Keratinocyte (primary cell): ENCODE data around the gene CPAMD8. TPM values are rescaled to one million over a fixed set of nuclear protein-coding genes. Genes with fewer than 3 reads are reported as not detected.
"Not testable (repeated sequence)": the region's sequence is repeated elsewhere in the genome, so short reads cannot be mapped to it uniquely, and the experiment has no call there.

ENCODE experiments used
- DNase-seq: peaks from one replicate; pipeline ENCODE4 v3.0.0-alpha.2; 2011; ENCODE audit warnings: low read depth, missing footprints, low spot score
- FAIRE-seq: peaks from 2 replicates; lab custom pipeline; 2011; peaks lifted over from hg19 to GRCh38; lab: Jason Lieb, UNC
- H2AFZ ChIP-seq: 2 replicates; pipeline ENCODE4 v1.6.0; 2012; ENCODE audit warnings: low read length, control low read depth, inconsistent platforms; ENCODE audit not compliant: control insufficient read depth
- H3K27ac ChIP-seq: 2 replicates; pipeline ENCODE4 v1.5.1; 2011; ENCODE audit warnings: low read length; ENCODE audit not compliant: control insufficient read depth, insufficient read depth
- H3K27me3 ChIP-seq: 3 replicates; pipeline ENCODE4 v1.6.0; 2011; ENCODE audit warnings: low read length; ENCODE audit not compliant: control insufficient read depth, insufficient read depth; ENCODE audit errors: extremely low read depth
- H3K36me3 ChIP-seq, 2 experiments: 2 replicates in 1 of 2; 3 replicates in 1 of 2; pipeline ENCODE4 v1.5.1; 2011; ENCODE audit warnings: low read length in 2 of 2, mild to moderate bottlenecking in 1 of 2; ENCODE audit not compliant: control insufficient read depth in 2 of 2, insufficient read depth in 2 of 2; ENCODE audit errors: extremely low read depth in 1 of 2
- H3K4me1 ChIP-seq: 3 replicates; pipeline ENCODE4 v1.5.1; 2011; ENCODE audit warnings: low read length; ENCODE audit not compliant: control insufficient read depth, insufficient read depth; ENCODE audit errors: extremely low read depth
- H3K4me2 ChIP-seq: 3 replicates; pipeline ENCODE4 v1.6.0; 2011; ENCODE audit warnings: low read depth, low read length; ENCODE audit not compliant: control insufficient read depth, insufficient read depth; ENCODE audit errors: extremely low read depth
- H3K4me3 ChIP-seq, 3 experiments: fragments of 200-600 bp in 1 of 3; sonication (generic) in 1 of 3; 2 replicates in 2 of 3; 3 replicates in 1 of 3; pipeline ENCODE4 v1.5.1; 2011 to 2016; ENCODE audit warnings: low read length in 3 of 3, mild to moderate bottlenecking in 3 of 3, control low read depth in 2 of 3, inconsistent platforms in 1 of 3, low read depth in 1 of 3, mixed read lengths in 1 of 3, mixed run types in 1 of 3, moderate library complexity in 1 of 3; ENCODE audit not compliant: control insufficient read depth in 2 of 3, insufficient read depth in 2 of 3; ENCODE audit errors: extremely low read depth in 1 of 3
- H3K79me2 ChIP-seq: 2 replicates; pipeline ENCODE4 v1.6.0; 2012; ENCODE audit warnings: low read length; ENCODE audit not compliant: control insufficient read depth, insufficient read depth
- H3K9ac ChIP-seq: 3 replicates; pipeline ENCODE4 v1.6.0; 2011; ENCODE audit warnings: low read length; ENCODE audit not compliant: control insufficient read depth, insufficient read depth; ENCODE audit errors: extremely low read depth
- H3K9me1 ChIP-seq: 3 replicates; pipeline ENCODE4 v1.6.0; 2011; ENCODE audit warnings: low read length; ENCODE audit not compliant: control insufficient read depth, insufficient read depth; ENCODE audit errors: extremely low read depth
- H3K9me3 ChIP-seq: 2 replicates; pipeline ENCODE4 v1.5.1; 2012; ENCODE audit warnings: low read depth, low read length; ENCODE audit not compliant: control insufficient read depth
- H4K20me1 ChIP-seq: 3 replicates; pipeline ENCODE4 v1.6.0; 2011; ENCODE audit warnings: low read length; ENCODE audit not compliant: control insufficient read depth, insufficient read depth; ENCODE audit errors: extremely low read depth
- EZH2 ChIP-seq: IDR thresholded peaks from one replicate; pipeline ENCODE4 v1.6.1; 2012; ENCODE audit warnings: inconsistent platforms, mild to moderate bottlenecking, low read length, moderate library complexity
- dilution Hi-C: fragments of 300-500 bp; cut with MboI; formaldehyde crosslinking; loops from one replicate; pipeline ENCODE4 v1.7.0; 2020; ENCODE audit warnings: low sequenced_read_pairs; ENCODE audit not compliant: extremely low pct_ligation_motif_present
- polyA plus RNA-seq, 5 experiments: library from polyadenylated mRNA; depleted of rRNA in 3 of 5; stranded (reverse) in 3 of 5; stranded (forward) in 1 of 5; unstranded in 1 of 5; fragments of >200 nt; gene quantifications; 1 replicate in 1 of 5; 2 replicates in 3 of 5; 3 replicates in 1 of 5; pipeline versions ENCODE4 v1.2.1 to v1.2.3, GENCODE V29; 2011 to 2012; ENCODE audit warnings: missing spikeins in 2 of 5, low read depth in 1 of 5, low replicate concordance in 1 of 5
- TF ChIP-seq, protein P1 (sequence below), 3 experiments: IDR thresholded peaks in 1 of 3; conservative IDR thresholded peaks in 1 of 3; optimal IDR thresholded peaks in 1 of 3; 2 replicates in 2 of 3; 3 replicates in 1 of 3; pipeline versions ENCODE3 to v1.5.1; 2011; ENCODE audit warnings: low read length in 3 of 3, mild to moderate bottlenecking in 3 of 3, moderate library complexity in 2 of 3, control low read depth in 1 of 3, inconsistent platforms in 1 of 3; ENCODE audit not compliant: insufficient read depth in 2 of 3; ENCODE audit errors: extremely low read depth in 1 of 3

CPAMD8 gene
- polyA plus RNA-seq, 1 donor (not counting 4 experiments of a cell fraction or from before 2014, with no cell fraction given), result 0.38 TPM

DNA sequence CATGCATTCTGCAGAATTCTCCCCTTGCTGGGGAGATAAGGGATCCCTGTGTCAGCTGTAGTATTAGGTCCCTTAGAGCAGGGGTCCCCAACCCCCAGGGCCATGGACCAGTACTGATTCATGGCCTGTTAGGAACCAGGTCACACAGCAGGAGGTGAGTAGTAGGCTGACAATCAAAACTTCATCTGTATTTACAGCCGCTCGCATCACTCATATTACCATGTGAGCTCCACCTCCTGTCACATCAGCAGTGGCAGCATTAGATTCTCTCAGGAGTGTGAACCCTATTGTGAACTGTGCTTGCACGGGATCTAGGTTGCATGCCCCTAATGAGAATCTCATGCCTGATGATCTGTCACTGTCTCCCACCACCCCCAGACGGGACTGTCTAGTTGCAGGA, 37.9 kb downstream of the CPAMD8 start:
- no peaks in the 10 kb centered on the region for H3K9me3 ChIP-seq
- H3K4me1 ChIP-seq, result no peaks in the 10 kb centered on the region
- H3K27me3 ChIP-seq, result no peaks in the 10 kb centered on the region
- H4K20me1 ChIP-seq, result no peaks in the 10 kb centered on the region
- no peak overlapping the region for H3K9ac ChIP-seq
- H3K4me2 ChIP-seq, result no peak overlapping the region
- dilution Hi-C loops, result no loop called here
- no peak overlapping the region for H3K4me3 ChIP-seq
- H3K79me2 ChIP-seq, result no peaks in the 10 kb centered on the region
- TF ChIP-seq, protein P1, sequence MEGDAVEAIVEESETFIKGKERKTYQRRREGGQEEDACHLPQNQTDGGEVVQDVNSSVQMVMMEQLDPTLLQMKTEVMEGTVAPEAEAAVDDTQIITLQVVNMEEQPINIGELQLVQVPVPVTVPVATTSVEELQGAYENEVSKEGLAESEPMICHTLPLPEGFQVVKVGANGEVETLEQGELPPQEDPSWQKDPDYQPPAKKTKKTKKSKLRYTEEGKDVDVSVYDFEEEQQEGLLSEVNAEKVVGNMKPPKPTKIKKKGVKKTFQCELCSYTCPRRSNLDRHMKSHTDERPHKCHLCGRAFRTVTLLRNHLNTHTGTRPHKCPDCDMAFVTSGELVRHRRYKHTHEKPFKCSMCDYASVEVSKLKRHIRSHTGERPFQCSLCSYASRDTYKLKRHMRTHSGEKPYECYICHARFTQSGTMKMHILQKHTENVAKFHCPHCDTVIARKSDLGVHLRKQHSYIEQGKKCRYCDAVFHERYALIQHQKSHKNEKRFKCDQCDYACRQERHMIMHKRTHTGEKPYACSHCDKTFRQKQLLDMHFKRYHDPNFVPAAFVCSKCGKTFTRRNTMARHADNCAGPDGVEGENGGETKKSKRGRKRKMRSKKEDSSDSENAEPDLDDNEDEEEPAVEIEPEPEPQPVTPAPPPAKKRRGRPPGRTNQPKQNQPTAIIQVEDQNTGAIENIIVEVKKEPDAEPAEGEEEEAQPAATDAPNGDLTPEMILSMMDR (optimal IDR thresholded peaks at IDR 0.05 in 1 of 3, IDR thresholded peaks at IDR 0.05 in 1 of 3, conservative IDR thresholded peaks at IDR 0.05 in 1 of 3; ENCODE audit: extremely low read depth in 1 of 3, insufficient read depth in 2 of 3, low read length in 3 of 3), result no peak
- TF ChIP-seq EZH2, result no peak
- FAIRE-seq (no peak), DNase-seq (no peak)
- no peaks in the 10 kb centered on the region for H3K36me3 ChIP-seq
- no peak overlapping the region for H2AFZ ChIP-seq
- H3K27ac ChIP-seq, result no peak overlapping the region
- H3K9me1 ChIP-seq, result no peaks in the 10 kb centered on the region

DNA sequence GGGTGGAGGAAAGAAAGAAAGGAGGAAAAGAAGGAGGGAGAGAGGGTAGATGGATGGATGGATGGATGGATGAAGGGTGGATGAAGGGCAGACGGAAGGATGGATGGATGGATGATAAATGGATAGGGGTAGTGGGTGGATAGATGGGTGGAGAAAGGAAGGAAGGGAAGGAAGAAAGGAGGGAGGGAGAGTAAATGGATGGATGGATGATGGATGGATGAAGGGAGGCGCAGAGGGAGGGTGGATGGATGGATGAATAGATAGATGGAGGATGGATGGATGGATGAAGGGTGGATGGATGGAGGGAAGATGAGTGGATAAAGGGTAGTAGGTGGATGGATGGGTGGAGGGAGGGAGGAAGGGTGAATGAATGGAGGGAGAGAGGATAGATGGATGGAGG, 41.2 kb downstream of the CPAMD8 start:
- no peak overlapping the region for H3K4me2 ChIP-seq
- no peaks in the 10 kb centered on the region for H3K9me3 ChIP-seq
- no peaks in the 10 kb centered on the region for H3K4me1 ChIP-seq
- dilution Hi-C loops, result no loop called here
- H3K9ac ChIP-seq, result no peak overlapping the region
- H3K27ac ChIP-seq, result no peak overlapping the region
- no peaks in the 10 kb centered on the region for H3K79me2 ChIP-seq
- H4K20me1 ChIP-seq, result no peaks in the 10 kb centered on the region
- FAIRE-seq (no peak), DNase-seq (no peak)
- H3K36me3 ChIP-seq, result no peaks in the 10 kb centered on the region
- H2AFZ ChIP-seq, result no peak overlapping the region
- H3K4me3 ChIP-seq, result no peak overlapping the region
- TF ChIP-seq, protein P1 (optimal IDR thresholded peaks at IDR 0.05 in 1 of 3, IDR thresholded peaks at IDR 0.05 in 1 of 3, conservative IDR thresholded peaks at IDR 0.05 in 1 of 3; ENCODE audit: extremely low read depth in 1 of 3, insufficient read depth in 2 of 3, low read length in 3 of 3), result no peak
- no peak for TF ChIP-seq EZH2
- no peaks in the 10 kb centered on the region for H3K27me3 ChIP-seq
- H3K9me1 ChIP-seq, result no peaks in the 10 kb centered on the region

DNA sequence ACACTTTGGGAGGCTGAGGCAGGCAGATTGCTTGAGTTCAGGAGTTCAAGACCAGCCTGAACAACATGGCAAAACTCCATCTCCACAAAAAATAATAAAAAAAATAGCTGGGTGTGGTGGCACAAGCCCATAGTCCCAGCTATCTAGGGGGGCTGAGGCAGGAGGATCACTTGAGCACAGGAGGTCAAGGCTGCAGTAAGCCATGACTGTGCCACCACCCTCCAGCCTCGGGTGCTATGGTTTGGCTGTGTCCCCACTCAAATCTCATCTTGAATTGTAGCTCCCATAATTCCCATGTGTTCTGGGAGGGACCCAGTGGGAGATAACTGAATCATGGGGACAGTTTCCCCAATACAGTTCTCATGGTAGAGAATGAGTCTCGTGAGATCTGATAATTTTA, 44.0 kb downstream of the CPAMD8 start:
- FAIRE-seq, H3K36me3 ChIP-seq, dilution Hi-C loops: not testable (repeated sequence)

More for the DNA sequence above, 44.0 kb downstream of the CPAMD8 start:
- H3K4me3 ChIP-seq, DNase-seq, H3K27me3 ChIP-seq, H3K9me1 ChIP-seq, H4K20me1 ChIP-seq, H3K9me3 ChIP-seq, H3K4me1 ChIP-seq, H2AFZ ChIP-seq, H3K9ac ChIP-seq, H3K4me2 ChIP-seq, H3K79me2 ChIP-seq, H3K27ac ChIP-seq: not testable (repeated sequence)
